Activated effector memory CD4-positive, alpha-beta T cell treated with anti-CD3 and anti-CD28 coated beads, Interleukin-2, amount 50 U/mL, for 16 hours (primary cell): ENCODE measurements around the gene NPY5R.

ENCODE experiments used
- DNase-seq: peaks from one replicate; pipeline ENCODE4 v3.0.0-alpha.2; 2020

The NPY5R gene

GRCh38 chr4:163385466-163385865 is 41.8 kb downstream of the NPY5R start:
- no peak for DNase-seq

GRCh38 chr4:163391756-163392155 is 48.1 kb downstream of the NPY5R start:
- DNase-seq: no peak

GRCh38 chr4:163392328-163392727 is 48.6 kb downstream of the NPY5R start:
- no peak for DNase-seq

GRCh38 chr4:163393471-163393870 is 49.8 kb downstream of the NPY5R start:
- no peak for DNase-seq

GRCh38 chr4:163395055-163395454 is 51.4 kb downstream of the NPY5R start:
- no peak for DNase-seq

- no peak for DNase-seq
Measured at GRCh38 chr4:163395758-163396157, 52.1 kb downstream of the NPY5R start.

- DNase-seq: no peak
Measured at GRCh38 chr4:163398238-163398637, 54.5 kb downstream of the NPY5R start.

- no peak for DNase-seq
Measured at GRCh38 chr4:163400911-163401310, 57.2 kb downstream of the NPY5R start.
